Endothelial cell of umbilical vein (primary cell): ENCODE results near the gene EIF5AL1. TPM values are rescaled to one million over a fixed set of nuclear protein-coding genes. Genes with fewer than 3 reads are reported as not detected.

ENCODE experiments used
- BruUV-seq: library from RNA; stranded (reverse); fragments of 400-500 nt; replicated peaks from 2 replicates; lab custom pipeline; 2021; lab: Mats Ljungman, UMichigan
- CTCF ChIA-PET: fragments of 300-600, 350-600 bp; sonication (Branson Sonifier 250); formaldehyde crosslinking; loops from one replicate; lab custom pipeline; 2021; ENCODE audit warnings: antibody characterized with exemption, inconsistent platforms; lab: Charles Lee
- POLR2A ChIA-PET: fragments of 300-600, 350-600 bp; sonication (Branson Sonifier 250); formaldehyde crosslinking; loops from one replicate; lab custom pipeline; 2021; ENCODE audit warnings: antibody characterized with exemption, inconsistent platforms; lab: Charles Lee
- DNase-seq: peaks from one replicate; pipeline ENCODE4 v3.0.0-alpha.2; 2011; ENCODE audit warnings: low read depth, low spot score
- FAIRE-seq: peaks from 2 replicates; lab custom pipeline; 2011; peaks lifted over from hg19 to GRCh38; lab: Jason Lieb, UNC
- H2AFZ ChIP-seq: 2 replicates; pipeline ENCODE4 v1.6.0; 2012; ENCODE audit warnings: low read depth, low read length, control low read depth, inconsistent platforms
- H3K27ac ChIP-seq: 2 replicates; pipeline ENCODE4 v1.5.1; 2011; ENCODE audit warnings: low read depth, mild to moderate bottlenecking, control low read depth, low read length, moderate library complexity; ENCODE audit not compliant: insufficient read depth
- H3K27me3 ChIP-seq, 2 experiments: 2 replicates each; pipeline versions ENCODE4 v1.6.0 to v1.6.1; 2011; ENCODE audit warnings: low read length in 2 of 2, mixed read lengths in 1 of 2; ENCODE audit not compliant: control insufficient read depth in 2 of 2, insufficient read depth in 2 of 2
- H3K36me3 ChIP-seq, 2 experiments: 2 replicates in 1 of 2; 3 replicates in 1 of 2; pipeline ENCODE4 v1.5.1; 2011; ENCODE audit warnings: low read length in 2 of 2, mild to moderate bottlenecking in 1 of 2, moderate library complexity in 1 of 2; ENCODE audit not compliant: control insufficient read depth in 2 of 2, insufficient read depth in 2 of 2; ENCODE audit errors: extremely low read depth in 1 of 2
- H3K4me1 ChIP-seq: 3 replicates; pipeline ENCODE4 v1.5.1; 2011; ENCODE audit warnings: mild to moderate bottlenecking, low read length; ENCODE audit not compliant: control insufficient read depth, insufficient read depth; ENCODE audit errors: extremely low read depth
- H3K4me2 ChIP-seq: 2 replicates; pipeline ENCODE4 v1.6.1; 2011; ENCODE audit warnings: low read length, control low read depth, mixed read lengths; ENCODE audit not compliant: insufficient read depth
- H3K4me3 ChIP-seq, 3 experiments: fragments of 200-600 bp in 1 of 3; sonication (generic), shearing (Covaris generic) in 1 of 3; replicated peaks in 1 of 3; 2 replicates each; pipeline ENCODE4 v1.5.1; 2011 to 2016; ENCODE audit warnings: control low read depth in 3 of 3, low read length in 3 of 3, mild to moderate bottlenecking in 2 of 3, inconsistent platforms in 1 of 3, low read depth in 1 of 3, moderate library complexity in 1 of 3; ENCODE audit not compliant: insufficient read depth in 1 of 3
- H3K79me2 ChIP-seq: 2 replicates; pipeline ENCODE4 v1.6.0; 2012; ENCODE audit warnings: low read length, inconsistent platforms; ENCODE audit not compliant: control insufficient read depth, insufficient read depth
- H3K9ac ChIP-seq: replicated peaks from 2 replicates; pipeline ENCODE3; 2011; ENCODE audit warnings: low read length, control low read depth; ENCODE audit not compliant: insufficient read depth; ENCODE audit errors: extremely low read depth
- H3K9me1 ChIP-seq: replicated peaks from 3 replicates; pipeline ENCODE4 v1.6.0; 2011; ENCODE audit warnings: mild to moderate bottlenecking, low read length; ENCODE audit not compliant: control insufficient read depth, insufficient read depth; ENCODE audit errors: extremely low read depth
- H3K9me3 ChIP-seq: replicated peaks from 2 replicates; pipeline ENCODE4 v1.5.1; 2012; ENCODE audit warnings: low read length, inconsistent platforms; ENCODE audit not compliant: control insufficient read depth, insufficient read depth
- H4K20me1 ChIP-seq: replicated peaks from 2 replicates; pipeline ENCODE3; 2011; ENCODE audit warnings: mild to moderate bottlenecking, low read length; ENCODE audit not compliant: control insufficient read depth, insufficient read depth; ENCODE audit errors: extremely low read depth
- EZH2 ChIP-seq: IDR thresholded peaks from 2 replicates; pipeline ENCODE4 v1.6.1; 2012; ENCODE audit warnings: borderline replicate concordance, low read depth, mild to moderate bottlenecking, moderate library complexity, low read length, inconsistent platforms; ENCODE audit not compliant: severe bottlenecking
- FOS ChIP-seq: IDR thresholded peaks from 2 replicates; pipeline ENCODE4 v1.6.1; 2011; ENCODE audit warnings: mild to moderate bottlenecking, low read length, moderate library complexity, borderline replicate concordance; ENCODE audit not compliant: insufficient read depth
- GATA2 ChIP-seq: IDR thresholded peaks from 2 replicates; pipeline ENCODE4 v1.7.0; 2011; ENCODE audit warnings: low read depth, mild to moderate bottlenecking, moderate library complexity, mixed read lengths, low read length; ENCODE audit not compliant: insufficient read length, insufficient read depth
- JUN ChIP-seq: IDR thresholded peaks from 2 replicates; pipeline ENCODE4 v1.6.1; 2011; ENCODE audit warnings: borderline replicate concordance, low read depth; ENCODE audit not compliant: insufficient read length, insufficient read depth
- MYC ChIP-seq: IDR thresholded peaks from one replicate; pipeline ENCODE4 v1.6.1; 2011; ENCODE audit warnings: mild to moderate bottlenecking, low read depth, low read length
- POLR2A ChIP-seq: IDR thresholded peaks from 2 replicates; pipeline ENCODE4 v1.6.1; 2012; ENCODE audit warnings: low read depth, mild to moderate bottlenecking, control low read depth, low read length
- POLR2AphosphoS5 ChIP-seq: IDR thresholded peaks from 2 replicates; pipeline ENCODE4 v1.6.1; 2012; ENCODE audit warnings: low read depth, mild to moderate bottlenecking, control low read depth, low read length, moderate library complexity; ENCODE audit not compliant: insufficient read depth
- dilution Hi-C: fragments of 300-500 bp; cut with MboI; formaldehyde crosslinking; loops from one replicate; pipeline ENCODE4 v1.15.0; 2019; ENCODE audit warnings: low sequenced_read_pairs; ENCODE audit not compliant: extremely low pct_ligation_motif_present
- intact Hi-C: fragments of 100-400 bp; cut with micrococcal nuclease; formaldehyde crosslinking; loops from one replicate; pipeline ENCODE4 v1.10.0; 2022
- polyA plus RNA-seq, 4 experiments: library from polyadenylated mRNA; depleted of rRNA in 3 of 4; stranded (reverse) in 3 of 4; unstranded in 1 of 4; fragments of >200 nt; gene quantifications; 2 replicates each; pipeline versions ENCODE4 v1.2.1 to v1.2.3, GENCODE V29; 2011 to 2012; ENCODE audit warnings: missing spikeins in 1 of 4
- total RNA-seq: library from RNA; stranded (reverse); gene quantifications from 2 replicates; pipeline ENCODE4 v1.2.3, GENCODE V29; 2021
- TF ChIP-seq, protein P1 (sequence below): IDR thresholded peaks from 2 replicates; pipeline ENCODE4 v1.6.1; 2011; ENCODE audit not compliant: insufficient read depth, insufficient read length
- TF ChIP-seq, protein P2 (sequence below), 2 donors: IDR thresholded peaks; 1 replicate in 1 of 2; 2 replicates in 1 of 2; pipeline ENCODE4 v1.5.1; 2011; ENCODE audit warnings: low read length in 2 of 2, mild to moderate bottlenecking in 2 of 2, moderate library complexity in 2 of 2, control low read depth in 1 of 2, inconsistent platforms in 1 of 2, low read depth in 1 of 2; ENCODE audit not compliant: insufficient read depth in 1 of 2; ENCODE audit errors: extremely low read depth in 1 of 2

Gene EIF5AL1
- total and polyA plus RNA-seq, 2 donors (not counting 3 experiments of a cell fraction or from before 2014, with no cell fraction given) = 0.29 to 1.0 TPM

DNA sequence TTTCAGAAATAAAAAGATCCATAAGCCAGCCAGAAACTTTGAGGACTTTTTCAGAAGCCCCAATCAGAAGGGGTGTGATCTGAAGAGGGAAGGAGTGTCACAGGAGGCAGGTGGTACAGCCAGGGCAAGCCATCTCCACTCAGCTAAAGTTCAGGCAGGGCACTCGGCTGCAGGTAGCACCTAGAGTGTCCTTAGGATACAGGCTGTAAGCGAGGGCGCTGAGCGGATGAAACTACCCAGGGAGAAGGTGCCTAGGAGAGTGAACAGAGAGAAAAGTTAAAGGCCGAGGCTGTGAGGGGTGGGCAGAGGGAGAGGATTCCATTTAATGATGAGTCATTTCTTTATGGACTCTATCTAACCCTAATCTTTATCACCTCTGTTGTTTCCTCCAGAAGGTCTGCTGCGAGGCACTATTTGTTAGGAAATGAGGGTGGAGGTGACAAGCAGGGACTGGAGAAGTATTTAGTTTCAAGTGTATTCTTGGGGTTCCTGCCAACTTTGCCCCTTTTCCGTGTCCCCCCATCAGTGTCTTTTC, 37.1 kb upstream of the EIF5AL1 start:
- H3K36me3 ChIP-seq = no peaks in the 10 kb centered on the region
- CTCF ChIA-PET = interaction anchor here (1.1 to 4.6 kb wide), 3 partner anchors 7 to 101 kb away, joined by 5 to 39 read pairs (median 30); no protein-coding TSS in a partner anchor
- no TSS peak for BruUV-seq

More for the DNA sequence above, 37.1 kb upstream of the EIF5AL1 start:
- no peaks in the 10 kb centered on the region for H3K4me1 ChIP-seq
- no peak for TF ChIP-seq POLR2A
- TF ChIP-seq, protein P1, sequence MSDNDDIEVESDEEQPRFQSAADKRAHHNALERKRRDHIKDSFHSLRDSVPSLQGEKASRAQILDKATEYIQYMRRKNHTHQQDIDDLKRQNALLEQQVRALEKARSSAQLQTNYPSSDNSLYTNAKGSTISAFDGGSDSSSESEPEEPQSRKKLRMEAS = no peak
- TF ChIP-seq JUN = no peak
- TF ChIP-seq, protein P2, sequence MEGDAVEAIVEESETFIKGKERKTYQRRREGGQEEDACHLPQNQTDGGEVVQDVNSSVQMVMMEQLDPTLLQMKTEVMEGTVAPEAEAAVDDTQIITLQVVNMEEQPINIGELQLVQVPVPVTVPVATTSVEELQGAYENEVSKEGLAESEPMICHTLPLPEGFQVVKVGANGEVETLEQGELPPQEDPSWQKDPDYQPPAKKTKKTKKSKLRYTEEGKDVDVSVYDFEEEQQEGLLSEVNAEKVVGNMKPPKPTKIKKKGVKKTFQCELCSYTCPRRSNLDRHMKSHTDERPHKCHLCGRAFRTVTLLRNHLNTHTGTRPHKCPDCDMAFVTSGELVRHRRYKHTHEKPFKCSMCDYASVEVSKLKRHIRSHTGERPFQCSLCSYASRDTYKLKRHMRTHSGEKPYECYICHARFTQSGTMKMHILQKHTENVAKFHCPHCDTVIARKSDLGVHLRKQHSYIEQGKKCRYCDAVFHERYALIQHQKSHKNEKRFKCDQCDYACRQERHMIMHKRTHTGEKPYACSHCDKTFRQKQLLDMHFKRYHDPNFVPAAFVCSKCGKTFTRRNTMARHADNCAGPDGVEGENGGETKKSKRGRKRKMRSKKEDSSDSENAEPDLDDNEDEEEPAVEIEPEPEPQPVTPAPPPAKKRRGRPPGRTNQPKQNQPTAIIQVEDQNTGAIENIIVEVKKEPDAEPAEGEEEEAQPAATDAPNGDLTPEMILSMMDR (IDR thresholded peaks at IDR 0.05; ENCODE audit: extremely low read depth in 1 of 2, insufficient read depth in 1 of 2, low read depth in 1 of 2, low read length in 2 of 2) = no peak
- TF ChIP-seq FOS = no peak
- TF ChIP-seq MYC = no peak
- no peak for TF ChIP-seq GATA2
- TF ChIP-seq POLR2AphosphoS5 = no peak
- TF ChIP-seq EZH2 = no peak
- no peaks in the 10 kb centered on the region for H3K9me3 ChIP-seq
- H3K27me3 ChIP-seq = peaks cover 13 to 15% of the 10 kb centered on the region in 2 experiments
- no peak overlapping the region for H3K4me2 ChIP-seq
- POLR2A ChIA-PET = no interaction called here
- DNase-seq = no peak
- no peaks in the 10 kb centered on the region for H3K79me2 ChIP-seq
- no peak for FAIRE-seq
- dilution Hi-C loops (no loop called here), intact Hi-C loops (no loop called here)
- H3K4me3 ChIP-seq = no peak overlapping the region
- no peaks in the 10 kb centered on the region for H3K9me1 ChIP-seq
- H3K9ac ChIP-seq = no peak overlapping the region
- no peak overlapping the region for H2AFZ ChIP-seq
- H4K20me1 ChIP-seq = no peaks in the 10 kb centered on the region
- H3K27ac ChIP-seq = no peak overlapping the region
